GM21390 (cell line): ENCODE results near the gene RBM33.
"Not testable (repeated sequence)": the region's sequence is repeated elsewhere in the genome, so short reads cannot be mapped to it uniquely, and the experiment has no call there.

Source experiments
- ATAC-seq: cut with Tn5 transposase; IDR thresholded peaks from one replicate; pipeline ENCODE4 v1.9.1; 2021; ENCODE audit not compliant: unreplicated experiment

Gene RBM33

GRCh38 chr7:155817515-155817914 is 173.1 kb downstream of the RBM33 start:
- not testable (repeated sequence) for ATAC-seq

- ATAC-seq = no peak
Observed at GRCh38 chr7:155818154-155818819, 173.8 kb downstream of the RBM33 start.

- no peak for ATAC-seq
Observed at GRCh38 chr7:155818820-155819168, 174.3 kb downstream of the RBM33 start.

GRCh38 chr7:155819186-155819585 is 174.7 kb downstream of the RBM33 start:
- no peak for ATAC-seq

- ATAC-seq = no peak
Observed at GRCh38 chr7:155820246-155820645, 175.8 kb downstream of the RBM33 start.

GRCh38 chr7:155820788-155821187 is 176.3 kb downstream of the RBM33 start:
- ATAC-seq = no peak

GRCh38 chr7:155821851-155822250 is 177.4 kb downstream of the RBM33 start:
- ATAC-seq = no peak

- ATAC-seq = no peak
Observed at GRCh38 chr7:155824227-155824886, 179.9 kb downstream of the RBM33 start.

GRCh38 chr7:155825336-155825735 is 180.9 kb downstream of the RBM33 start:
- no peak for ATAC-seq

GRCh38 chr7:155829796-155830470 is 185.5 kb downstream of the RBM33 start:
- ATAC-seq = no peak
